ENCODE data around the gene INHBC.
"Not testable (repeated sequence)": the region's sequence is repeated elsewhere in the genome, so short reads cannot be mapped to it uniquely, and the experiment has no call there.

Gene INHBC

GRCh38 chr12:57487597-57488401, 53.2 kb downstream of the INHBC start, which contains the start of gene MARS1:
Gene MARS1, plus strand, starts transcription at chr12:57488068. Its CDS starts 23 bp downstream, at chr12:57488091.
- DNase-seq, result peak; percentile 97

GRCh38 chr12:57488402-57489156, 54.0 kb downstream of the INHBC start:
- DNase-seq, result no peak

GRCh38 chr12:57489157-57489641, 54.6 kb downstream of the INHBC start:
- no peak for DNase-seq

GRCh38 chr12:57490126-57490525, 55.5 kb downstream of the INHBC start:
- DNase-seq, result no peak

GRCh38 chr12:57491393-57492280, 57.1 kb downstream of the INHBC start:
- no peak for DNase-seq

- not testable (repeated sequence) for DNase-seq
These were observed 60.6 kb downstream of the INHBC start for GRCh38 chr12:57495051-57495701.

GRCh38 chr12:57496822-57497221, 62.2 kb downstream of the INHBC start:
- no peak for DNase-seq

GRCh38 chr12:57497223-57498131, 62.9 kb downstream of the INHBC start:
- no peak for DNase-seq

GRCh38 chr12:57498132-57498502, 63.5 kb downstream of the INHBC start:
- DNase-seq, result no peak

GRCh38 chr12:57498571-57498970, 64.0 kb downstream of the INHBC start:
- DNase-seq, result no peak

- no peak for DNase-seq
These were observed 65.6 kb downstream of the INHBC start for GRCh38 chr12:57500213-57500612.

Data from CD4-positive, alpha-beta T cell treated with Interleukin-4 for 4 hours (primary cell).